ENCODE data around the gene C1QTNF1.

The C1QTNF1 gene

DNA sequence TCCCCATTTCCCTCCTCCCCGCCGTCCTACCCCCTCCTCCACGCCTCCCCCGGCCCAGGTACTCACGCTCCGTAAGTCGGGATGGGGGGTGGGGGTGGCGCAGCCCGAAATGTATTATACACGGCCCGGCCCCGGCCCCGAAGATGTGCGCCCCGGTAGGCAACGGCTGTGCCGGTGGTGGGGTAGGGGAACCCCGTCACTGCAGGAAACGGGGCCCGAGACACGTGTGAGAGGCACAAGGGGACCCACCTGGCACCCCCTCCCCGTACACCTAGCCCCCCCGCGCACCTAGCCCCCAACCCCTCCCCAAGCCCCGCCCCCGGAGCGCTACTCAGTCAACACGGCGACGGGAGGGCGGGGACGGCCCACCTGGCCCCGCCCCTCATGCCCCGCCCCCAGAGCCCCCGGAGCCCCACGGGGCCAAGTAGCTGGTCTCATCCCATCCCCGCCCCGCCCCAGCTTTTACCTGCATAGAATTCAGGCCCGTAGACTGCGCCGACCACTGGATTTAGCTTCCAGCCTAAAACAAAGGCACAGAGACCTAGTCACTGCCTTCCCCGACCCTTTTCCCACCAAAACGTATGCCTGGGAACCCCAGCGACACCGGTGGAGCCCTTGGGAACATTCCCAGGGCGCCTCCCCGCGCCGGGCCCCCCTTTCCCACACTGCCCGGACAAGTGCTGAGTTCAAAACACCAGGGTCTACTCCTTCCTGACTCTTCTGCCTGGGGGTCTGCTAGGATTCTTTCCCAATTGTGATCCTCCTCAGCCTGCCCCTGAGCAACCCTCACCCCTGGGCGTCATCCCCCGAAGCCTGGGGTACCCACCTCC is 73.5 kb downstream of the C1QTNF1 start:
- TF ChIP-seq, protein P1, sequence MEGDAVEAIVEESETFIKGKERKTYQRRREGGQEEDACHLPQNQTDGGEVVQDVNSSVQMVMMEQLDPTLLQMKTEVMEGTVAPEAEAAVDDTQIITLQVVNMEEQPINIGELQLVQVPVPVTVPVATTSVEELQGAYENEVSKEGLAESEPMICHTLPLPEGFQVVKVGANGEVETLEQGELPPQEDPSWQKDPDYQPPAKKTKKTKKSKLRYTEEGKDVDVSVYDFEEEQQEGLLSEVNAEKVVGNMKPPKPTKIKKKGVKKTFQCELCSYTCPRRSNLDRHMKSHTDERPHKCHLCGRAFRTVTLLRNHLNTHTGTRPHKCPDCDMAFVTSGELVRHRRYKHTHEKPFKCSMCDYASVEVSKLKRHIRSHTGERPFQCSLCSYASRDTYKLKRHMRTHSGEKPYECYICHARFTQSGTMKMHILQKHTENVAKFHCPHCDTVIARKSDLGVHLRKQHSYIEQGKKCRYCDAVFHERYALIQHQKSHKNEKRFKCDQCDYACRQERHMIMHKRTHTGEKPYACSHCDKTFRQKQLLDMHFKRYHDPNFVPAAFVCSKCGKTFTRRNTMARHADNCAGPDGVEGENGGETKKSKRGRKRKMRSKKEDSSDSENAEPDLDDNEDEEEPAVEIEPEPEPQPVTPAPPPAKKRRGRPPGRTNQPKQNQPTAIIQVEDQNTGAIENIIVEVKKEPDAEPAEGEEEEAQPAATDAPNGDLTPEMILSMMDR (IDR thresholded peaks at IDR 0.05; ENCODE audit: low read depth, low read length, missing control alignments), result no peak
- no peak overlapping the region for H3K4me3 ChIP-seq (replicated peaks; ENCODE audit: low read depth, low read length)
- no peak for DNase-seq (ENCODE audit: extremely low read depth, low read depth)

DNA sequence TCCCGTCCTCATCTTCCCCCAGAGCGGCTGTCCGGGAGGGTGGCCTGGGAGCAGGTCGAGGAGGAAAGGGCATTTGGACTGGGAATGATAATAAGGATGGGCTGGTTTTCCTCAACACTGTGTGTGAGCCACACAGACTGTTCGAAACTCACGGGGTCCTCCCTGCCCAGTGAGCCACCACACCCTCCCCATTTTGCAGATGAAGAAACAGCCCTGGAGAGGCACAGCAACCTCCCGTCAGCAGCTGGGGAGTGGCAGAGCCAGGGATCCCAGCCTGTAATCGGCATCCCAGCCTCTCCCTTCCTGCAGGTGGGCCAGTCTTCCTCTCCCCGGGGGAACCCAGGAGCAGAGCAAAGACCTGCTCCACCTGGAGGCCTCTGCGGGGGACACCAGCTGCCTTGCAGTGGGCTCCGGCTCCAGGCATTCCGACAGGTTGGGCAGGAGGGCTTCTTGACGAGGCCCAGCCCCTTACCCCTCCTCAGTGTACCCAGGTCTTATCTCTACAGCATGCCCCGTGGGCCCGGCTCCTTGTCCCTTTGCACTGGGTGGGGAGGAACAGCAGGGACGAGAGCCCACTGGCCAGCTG is 74.4 kb downstream of the C1QTNF1 start:
- DNase-seq (ENCODE audit: extremely low read depth, low read depth), result no peak
- no peak overlapping the region for H3K4me3 ChIP-seq (replicated peaks; ENCODE audit: low read depth, low read length)
- TF ChIP-seq, protein P1 (IDR thresholded peaks at IDR 0.05; ENCODE audit: low read depth, low read length, missing control alignments), result no peak
